Right renal pelvis (tissue), 4 donors: ENCODE data around the gene CSHL1. TPM values are rescaled to one million over a fixed set of nuclear protein-coding genes. Genes with fewer than 3 reads are reported as not detected.

Source experiments
- polyA plus RNA-seq, 4 donors: library from polyadenylated mRNA; unstranded; fragments of 120-200 nt; gene quantifications; one replicate each; pipeline ENCODE4 v1.2.1, GENCODE V29; 2013; ENCODE audit not compliant: insufficient read length in 4 of 4

The CSHL1 gene
- polyA plus RNA-seq, 4 donors = not detected

Other genes with a start within 250 kb of the CSHL1 start
- 10 to 100 TPM; 22.5 to 34.8 (median 25.4) TPM for gene LIMD2, start 211.1 kb downstream of the CSHL1 start, polyA plus RNA-seq
- gene STRADA, start 169.5 kb downstream of the CSHL1 start, polyA plus RNA-seq = 10 to 100 TPM; 39.5 to 51.2 (median 41.8) TPM
- gene CCDC47, start 137.7 kb downstream of the CSHL1 start, polyA plus RNA-seq = 100 to 1,000 TPM; 104 to 120 (median 113) TPM
- 100 to 1,000 TPM; 141 to 199 (median 177) TPM for gene DDX42, start 137.1 kb downstream of the CSHL1 start, polyA plus RNA-seq
- 100 to 1,000 TPM; 179 to 189 (median 184) TPM for gene PSMC5, start 83.8 kb downstream of the CSHL1 start, polyA plus RNA-seq
- 10 to 100 TPM; 56.2 to 69.1 (median 60.3) TPM for gene FTSJ3, start 83.6 kb downstream of the CSHL1 start, polyA plus RNA-seq
- 10 to 100 TPM; 53.2 to 60.0 (median 56.6) TPM for gene SMARCD2, start 68.6 kb downstream of the CSHL1 start, polyA plus RNA-seq
- gene CSH2, start 37.6 kb downstream of the CSHL1 start, polyA plus RNA-seq = 1 to 10 TPM in 1 of 4 donors, not detected in 3; 2.4 TPM
- not detected for gene GH2, start 29.3 kb downstream of the CSHL1 start, polyA plus RNA-seq
- gene CSH1, start 14.7 kb downstream of the CSHL1 start, polyA plus RNA-seq = 1 to 10 TPM in 2 of 4 donors, under 1 TPM in 1, not detected in 1; 0.98 to 5.2 (median 1.3) TPM
- not detected for gene GH1, start 7.6 kb upstream of the CSHL1 start, polyA plus RNA-seq
- 1 to 10 TPM; 2.1 to 3.2 (median 2.3) TPM for gene CD79B, start 21.1 kb upstream of the CSHL1 start, polyA plus RNA-seq
- gene SCN4A, start 61.7 kb upstream of the CSHL1 start, polyA plus RNA-seq = 1 to 10 TPM in 2 of 4 donors, under 1 TPM in 2; 0.72 to 1.3 (median 1.0) TPM
- gene PRR29, start 87.1 kb upstream of the CSHL1 start, polyA plus RNA-seq = 1 to 10 TPM; 3.4 to 4.0 (median 3.7) TPM
- gene ICAM2, start 109.4 kb upstream of the CSHL1 start, polyA plus RNA-seq = 10 to 100 TPM; 28.7 to 32.6 (median 31.1) TPM
- gene ERN1, start 218.9 kb upstream of the CSHL1 start, polyA plus RNA-seq = 10 to 100 TPM in 2 of 4 donors, 1 to 10 TPM in 2; 8.8 to 10.7 (median 9.5) TPM